ENCODE measurements around the gene FAM120A.

Gene FAM120A

DNA sequence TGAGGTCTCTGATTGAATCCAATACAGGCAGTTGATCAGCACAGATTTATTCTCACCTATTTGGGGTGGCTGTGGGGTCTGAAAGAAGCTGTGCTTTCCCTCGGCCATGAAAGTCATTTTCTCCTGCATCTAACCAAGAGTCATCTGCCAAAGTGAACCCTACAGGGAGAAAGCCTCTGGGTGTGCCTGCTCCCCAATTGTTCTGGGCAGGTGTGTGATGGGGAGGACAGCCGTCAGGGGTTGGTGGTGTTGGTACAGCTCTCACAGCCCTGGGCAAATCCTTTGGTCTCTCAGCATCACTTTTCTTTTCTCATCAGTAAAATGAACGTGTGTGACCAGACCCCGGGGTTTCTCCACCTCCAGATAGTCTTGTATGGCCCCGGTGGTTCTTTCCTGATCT, 127.4 kb downstream of the FAM120A start:
- Histone ChIP-seq H3K27ac (replicated peaks; ENCODE audit: low read length) (no peak overlapping the region), H3K9ac (ENCODE audit: low read depth, low read length, poor library complexity) (no peak overlapping the region), H3K14ac (ENCODE audit: low read length) (no peak overlapping the region), H3K36me3 (replicated peaks in 1 of 2; ENCODE audit: control insufficient read depth in 2 of 2, insufficient read depth in 2 of 2, low read length in 2 of 2) (peaks cover 0 to 2% of the 10 kb centered on the region in 2 donors), H3K23ac (ENCODE audit: low read depth, low read length, poor library complexity) (no peak overlapping the region), H3K4me2 (ENCODE audit: insufficient read depth, low read length, poor library complexity, severe bottlenecking) (no peak overlapping the region), H2BK12ac (ENCODE audit: low read length) (no peak overlapping the region), H4K8ac (ENCODE audit: low read depth, low read length) (no peak overlapping the region), H2BK15ac (ENCODE audit: low read length) (no peak overlapping the region), H3K4me1 (ENCODE audit: control insufficient read depth in 2 of 2, insufficient read depth in 1 of 2, low read depth in 1 of 2, low read length in 2 of 2) (peaks cover 11 to 14% of the 10 kb centered on the region in 2 donors), H3K9me3 (replicated peaks in 1 of 2; ENCODE audit: control insufficient read depth in 2 of 2, insufficient read depth in 1 of 2, low read depth in 1 of 2, low read length in 2 of 2) (peaks cover 0 to 7% of the 10 kb centered on the region in 2 donors), H2BK120ac (ENCODE audit: low read depth, low read length) (no peak overlapping the region), H3K79me1 (ENCODE audit: low read depth, low read length) (peaks cover 24% of the 10 kb centered on the region), H2AK5ac (ENCODE audit: low read depth, low read length) (no peak overlapping the region), H3K27me3 (ENCODE audit: control insufficient read depth in 3 of 3, insufficient read depth in 3 of 3, low read depth in 1 of 3, low read length in 3 of 3) (no peaks in the 10 kb centered on the region), H3K4ac (ENCODE audit: low read length) (no peak overlapping the region), H2AFZ (ENCODE audit: low read length) (no peak overlapping the region), H3K4me3 (ENCODE audit: low read length in 2 of 2) (no peak overlapping the region), H3K18ac (ENCODE audit: low read length) (no peak overlapping the region), H2BK5ac (ENCODE audit: low read length) (no peak overlapping the region), H4K91ac (ENCODE audit: low read depth, low read length, poor library complexity) (no peak overlapping the region)
- WGBS, 2 donors (ENCODE audit: extremely low coverage in 2 of 2, insufficient read length in 2 of 2, insufficient replicate concordance in 1 of 2): no CpG with 5 or more reads among the region's 5 CpGs
- no peak for DNase-seq (ENCODE audit: low spot score)

DNA sequence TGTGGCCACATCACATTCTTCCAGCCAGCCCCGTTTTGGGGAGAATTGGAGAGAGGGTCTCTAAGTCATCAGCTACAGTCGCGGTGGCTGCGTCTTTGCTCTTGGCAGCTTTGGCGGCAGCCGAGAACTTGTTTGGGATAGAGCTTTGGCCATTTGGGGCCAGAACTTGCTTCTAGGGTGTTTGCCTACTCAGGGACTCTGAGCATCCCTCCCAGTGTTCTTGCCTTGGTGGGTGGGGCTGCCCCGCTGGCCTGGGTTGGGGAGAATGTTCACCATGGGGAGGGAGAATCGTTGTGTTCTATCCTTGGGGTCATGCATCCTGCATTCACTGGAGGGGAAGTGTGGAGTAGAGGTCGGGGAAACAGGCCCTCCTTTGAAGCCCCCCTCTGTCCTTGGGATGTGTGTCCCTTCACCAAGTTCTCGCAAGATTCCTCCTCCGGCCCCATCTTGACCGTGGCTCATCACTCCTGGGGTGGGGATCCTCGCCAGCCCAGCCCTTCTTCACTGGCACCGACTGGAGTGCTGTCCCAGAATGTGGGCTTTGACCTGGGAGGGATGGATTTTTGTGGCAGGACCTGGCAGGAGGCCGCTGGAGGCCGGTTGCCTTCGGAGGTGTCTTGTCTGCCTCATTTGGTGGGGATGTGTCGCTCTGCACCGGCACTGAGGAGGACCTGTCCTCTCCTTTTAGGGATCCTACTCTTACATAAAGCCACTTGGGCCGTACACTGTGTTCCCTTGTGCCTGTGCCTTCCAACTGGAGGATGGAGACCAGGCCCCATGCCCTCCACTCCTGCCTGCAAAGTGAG, 128.4 kb downstream of the FAM120A start:
- Histone ChIP-seq H2BK15ac (ENCODE audit: low read length) (no peak overlapping the region), H4K91ac (ENCODE audit: low read depth, low read length, poor library complexity) (no peak overlapping the region), H3K4me1 (ENCODE audit: control insufficient read depth in 2 of 2, insufficient read depth in 1 of 2, low read depth in 1 of 2, low read length in 2 of 2) (peaks cover 9 to 13% of the 10 kb centered on the region in 2 donors), H3K27me3 (ENCODE audit: control insufficient read depth in 3 of 3, insufficient read depth in 3 of 3, low read depth in 1 of 3, low read length in 3 of 3) (no peaks in the 10 kb centered on the region), H3K23ac (ENCODE audit: low read depth, low read length, poor library complexity) (no peak overlapping the region), H2BK120ac (ENCODE audit: low read depth, low read length) (no peak overlapping the region), H4K8ac (ENCODE audit: low read depth, low read length) (peak overlapping the region; percentile 3), H3K14ac (ENCODE audit: low read length) (peak overlapping the region; percentile 56), H2AFZ (ENCODE audit: low read length) (no peak overlapping the region), H3K4ac (ENCODE audit: low read length) (no peak overlapping the region), H3K27ac (replicated peaks; ENCODE audit: low read length) (no peak overlapping the region), H3K18ac (ENCODE audit: low read length) (no peak overlapping the region), H2BK12ac (ENCODE audit: low read length) (no peak overlapping the region), H2AK5ac (ENCODE audit: low read depth, low read length) (no peak overlapping the region), H3K9me3 (replicated peaks in 1 of 2; ENCODE audit: control insufficient read depth in 2 of 2, insufficient read depth in 1 of 2, low read depth in 1 of 2, low read length in 2 of 2) (peaks cover under 1 to 17% of the 10 kb centered on the region in 2 donors), H2BK5ac (ENCODE audit: low read length) (no peak overlapping the region), H3K4me3 (ENCODE audit: low read length in 2 of 2) (no peak overlapping the region), H3K36me3 (replicated peaks in 1 of 2; ENCODE audit: control insufficient read depth in 2 of 2, insufficient read depth in 2 of 2, low read length in 2 of 2) (peaks cover 0 to 2% of the 10 kb centered on the region in 2 donors), H3K4me2 (ENCODE audit: insufficient read depth, low read length, poor library complexity, severe bottlenecking) (no peak overlapping the region), H3K79me1 (ENCODE audit: low read depth, low read length) (peaks cover 21% of the 10 kb centered on the region), H3K9ac (ENCODE audit: low read depth, low read length, poor library complexity) (no peak overlapping the region)
- WGBS, 2 donors (ENCODE audit: extremely low coverage in 2 of 2, insufficient read length in 2 of 2, insufficient replicate concordance in 1 of 2): no CpG with 5 or more reads among the region's 20 CpGs
- no peak for DNase-seq (ENCODE audit: low spot score)

DNA sequence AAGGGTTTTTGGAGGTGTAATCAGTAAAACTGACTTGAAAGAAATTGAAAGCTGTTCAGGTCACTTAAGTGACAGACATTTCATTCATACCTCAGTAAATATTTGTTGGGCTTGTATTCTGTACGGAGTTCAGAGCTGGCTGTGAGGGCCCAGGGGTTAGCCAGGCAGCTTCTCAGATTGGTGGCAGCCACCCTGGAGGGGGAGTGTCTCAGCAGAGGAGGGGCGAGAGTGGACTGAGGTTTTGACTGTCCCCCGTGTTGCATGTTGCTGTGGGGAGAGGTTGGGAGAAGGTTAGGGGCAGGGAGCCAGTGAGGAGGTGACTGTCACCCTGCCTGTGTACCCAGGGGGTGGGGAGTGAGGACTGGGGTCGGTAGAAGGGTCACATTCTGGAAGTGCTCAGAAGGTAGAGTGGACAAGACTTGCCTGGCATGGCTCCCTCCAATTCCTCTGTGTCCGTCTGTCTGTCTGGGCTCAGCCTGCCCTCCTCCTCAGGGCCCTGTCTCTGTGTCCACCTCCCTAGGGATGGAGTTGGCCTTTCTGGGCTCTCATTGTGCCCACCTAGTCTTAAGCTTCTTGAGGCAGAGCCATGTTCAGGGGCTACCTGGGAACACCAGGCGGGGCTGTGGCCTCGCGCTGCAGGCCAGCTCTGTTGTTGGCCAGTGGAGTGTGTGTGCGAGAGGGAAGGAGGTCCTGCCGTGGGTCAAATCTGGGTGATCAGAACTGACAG, 129.3 kb downstream of the FAM120A start:
- Histone ChIP-seq H3K4me1 (ENCODE audit: control insufficient read depth in 2 of 2, insufficient read depth in 1 of 2, low read depth in 1 of 2, low read length in 2 of 2) (peaks cover 5 to 8% of the 10 kb centered on the region in 2 donors), H2BK120ac (ENCODE audit: low read depth, low read length) (no peak overlapping the region), H3K79me1 (ENCODE audit: low read depth, low read length) (peaks cover 22% of the 10 kb centered on the region), H4K8ac (ENCODE audit: low read depth, low read length) (no peak overlapping the region), H2BK15ac (ENCODE audit: low read length) (no peak overlapping the region), H3K9me3 (replicated peaks in 1 of 2; ENCODE audit: control insufficient read depth in 2 of 2, insufficient read depth in 1 of 2, low read depth in 1 of 2, low read length in 2 of 2) (peaks cover 3 to 26% of the 10 kb centered on the region in 2 donors), H3K4ac (ENCODE audit: low read length) (no peak overlapping the region), H2AFZ (ENCODE audit: low read length) (no peak overlapping the region), H3K18ac (ENCODE audit: low read length) (no peak overlapping the region), H2BK5ac (ENCODE audit: low read length) (no peak overlapping the region), H3K27ac (replicated peaks; ENCODE audit: low read length) (no peak overlapping the region), H4K91ac (ENCODE audit: low read depth, low read length, poor library complexity) (no peak overlapping the region), H3K9ac (ENCODE audit: low read depth, low read length, poor library complexity) (no peak overlapping the region), H3K14ac (ENCODE audit: low read length) (peak overlapping the region; percentile 25), H3K36me3 (replicated peaks in 1 of 2; ENCODE audit: control insufficient read depth in 2 of 2, insufficient read depth in 2 of 2, low read length in 2 of 2) (peaks cover 0 to 2% of the 10 kb centered on the region in 2 donors), H2AK5ac (ENCODE audit: low read depth, low read length) (no peak overlapping the region), H2BK12ac (ENCODE audit: low read length) (no peak overlapping the region), H3K27me3 (ENCODE audit: control insufficient read depth in 3 of 3, insufficient read depth in 3 of 3, low read depth in 1 of 3, low read length in 3 of 3) (no peaks in the 10 kb centered on the region), H3K4me2 (ENCODE audit: insufficient read depth, low read length, poor library complexity, severe bottlenecking) (no peak overlapping the region), H3K23ac (ENCODE audit: low read depth, low read length, poor library complexity) (peak overlapping the region; percentile 91), H3K4me3 (ENCODE audit: low read length in 2 of 2) (no peak overlapping the region)
- DNase-seq (ENCODE audit: low spot score): no peak
- no CpG with 5 or more reads among the region's 10 CpGs for WGBS, 2 donors (ENCODE audit: extremely low coverage in 2 of 2, insufficient read length in 2 of 2, insufficient replicate concordance in 1 of 2)

DNA sequence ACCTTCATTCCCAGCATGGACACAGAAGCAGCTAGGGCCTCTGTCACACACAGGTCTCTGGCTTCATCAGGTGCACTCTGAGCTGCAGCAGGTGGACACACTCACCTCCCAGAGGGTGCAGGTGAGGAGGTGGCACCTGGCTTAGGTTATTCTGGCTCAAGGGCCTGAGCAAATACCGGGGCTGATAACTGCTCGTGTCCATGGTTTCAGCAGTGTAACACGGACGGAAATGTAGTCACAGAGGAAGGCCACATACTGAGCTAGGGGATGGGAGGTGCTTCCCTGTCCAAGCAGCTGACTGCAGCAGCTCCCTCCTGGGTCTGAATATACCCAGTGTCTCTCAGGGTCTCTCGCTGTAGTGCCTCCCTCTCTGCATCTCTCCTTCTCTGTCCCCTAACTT, 130.6 kb downstream of the FAM120A start:
- H3K4me1 ChIP-seq (ENCODE audit: control insufficient read depth in 2 of 2, insufficient read depth in 1 of 2, low read depth in 1 of 2, low read length in 2 of 2): peaks cover 5 to 8% of the 10 kb centered on the region in 2 donors
- no peak overlapping the region for H2BK5ac ChIP-seq (ENCODE audit: low read length)
- WGBS, 2 donors (ENCODE audit: extremely low coverage in 2 of 2, insufficient read length in 2 of 2, insufficient replicate concordance in 1 of 2): no CpG with 5 or more reads among the region's 5 CpGs
- H3K27ac ChIP-seq (replicated peaks; ENCODE audit: low read length): no peak overlapping the region
- H3K4me3 ChIP-seq (ENCODE audit: low read length in 2 of 2): no peak overlapping the region
- H2BK15ac ChIP-seq (ENCODE audit: low read length): no peak overlapping the region
- no peak overlapping the region for H2AFZ ChIP-seq (ENCODE audit: low read length)
- H4K8ac ChIP-seq (ENCODE audit: low read depth, low read length): no peak overlapping the region
- no peak overlapping the region for H3K18ac ChIP-seq (ENCODE audit: low read length)
- H3K4me2 ChIP-seq (ENCODE audit: insufficient read depth, low read length, poor library complexity, severe bottlenecking): no peak overlapping the region
- no peak for DNase-seq (ENCODE audit: low spot score)
- H2BK12ac ChIP-seq (ENCODE audit: low read length): no peak overlapping the region
- H3K14ac ChIP-seq (ENCODE audit: low read length): no peak overlapping the region
- H3K23ac ChIP-seq (ENCODE audit: low read depth, low read length, poor library complexity): no peak overlapping the region
- no peak overlapping the region for H2BK120ac ChIP-seq (ENCODE audit: low read depth, low read length)
- peak overlapping the region; percentile 31 for H2AK5ac ChIP-seq (ENCODE audit: low read depth, low read length)
- H3K9me3 ChIP-seq (replicated peaks in 1 of 2; ENCODE audit: control insufficient read depth in 2 of 2, insufficient read depth in 1 of 2, low read depth in 1 of 2, low read length in 2 of 2): peaks cover 3 to 27% of the 10 kb centered on the region in 2 donors
- H3K9ac ChIP-seq (ENCODE audit: low read depth, low read length, poor library complexity): peak overlapping the region; percentile 73
- H3K79me1 ChIP-seq (ENCODE audit: low read depth, low read length): peaks cover 20% of the 10 kb centered on the region
- H3K27me3 ChIP-seq (ENCODE audit: control insufficient read depth in 3 of 3, insufficient read depth in 3 of 3, low read depth in 1 of 3, low read length in 3 of 3): no peaks in the 10 kb centered on the region
- no peak overlapping the region for H4K91ac ChIP-seq (ENCODE audit: low read depth, low read length, poor library complexity)
- no peak overlapping the region for H3K4ac ChIP-seq (ENCODE audit: low read length)
- H3K36me3 ChIP-seq (replicated peaks in 1 of 2; ENCODE audit: control insufficient read depth in 2 of 2, insufficient read depth in 2 of 2, low read length in 2 of 2): peaks cover 0 to 2% of the 10 kb centered on the region in 2 donors

Measured in neuronal stem cell (in vitro differentiated cells).